ENCODE measurements around the gene PRRC2B. TPM values are rescaled to one million over a fixed set of nuclear protein-coding genes. Genes with fewer than 3 reads are reported as not detected.

Gene PRRC2B
- total and polyA plus RNA-seq, 2 of the 8 experiments (the other 6 are each of a cell fraction or from before 2014, with no cell fraction given) = 37.3 to 249 TPM

GRCh38 chr9:131385296-131385695, 8.6 kb upstream of the PRRC2B start (continued):
- TF ChIP-seq CTCF (IDR thresholded peaks at IDR 0.05; ENCODE audit: control extremely low read depth in 1 of 3, insufficient read depth in 1 of 3, low read depth in 1 of 3, low read length in 3 of 3) = no peak
- TF ChIP-seq JUND (IDR thresholded peaks at IDR 0.05; ENCODE audit: low read length) = no peak
- no peak for TF ChIP-seq KDM5A (IDR thresholded peaks at IDR 0.05; ENCODE audit: low read length)
- TF ChIP-seq E2F6 (IDR thresholded peaks at IDR 0.05) = no peak
- no peak for TF ChIP-seq NRF1 (IDR thresholded peaks at IDR 0.05; ENCODE audit: low read depth, low read length)
- TF ChIP-seq TAF7 (optimal IDR thresholded peaks at IDR 0.05; ENCODE audit: borderline replicate concordance, low read depth, low read length) = no peak
- no peak for TF ChIP-seq BACH1 (IDR thresholded peaks at IDR 0.05; ENCODE audit: low read length)

Data from H1 (cell line).